ENCODE results near the gene ZNF100. TPM values are rescaled to one million over a fixed set of nuclear protein-coding genes. Genes with fewer than 3 reads are reported as not detected.
"Not testable (repeated sequence)": the region's sequence is repeated elsewhere in the genome, so short reads cannot be mapped to it uniquely, and the experiment has no call there.

Gene ZNF100
- total RNA-seq, 1 donor, result 14.1 TPM

DNA sequence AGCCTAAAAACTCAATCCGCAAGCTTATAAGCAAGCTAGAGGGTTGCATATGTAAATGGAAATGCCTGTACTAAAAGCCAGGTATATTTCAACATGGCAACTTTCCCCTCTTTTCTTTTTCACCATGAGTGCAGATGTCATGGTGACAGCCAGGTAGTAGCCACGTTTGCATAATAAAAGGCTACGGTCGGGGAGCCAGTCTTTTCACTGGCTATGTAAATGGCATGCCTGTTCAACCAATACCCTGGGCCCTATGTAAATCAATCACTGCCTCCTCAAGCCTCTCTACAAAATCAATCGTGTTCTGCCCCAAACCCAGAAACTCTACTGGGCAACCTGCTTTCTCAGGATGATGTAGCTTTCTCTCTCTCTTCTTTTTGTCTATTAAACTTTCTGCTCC, 87.4 kb downstream of the ZNF100 start:
- H3K4me3 ChIP-seq (ENCODE audit: low read length), result no peak overlapping the region
- no peaks in the 10 kb centered on the region for H3K4me1 ChIP-seq (ENCODE audit: insufficient read depth, low read length)
- H3K27me3 ChIP-seq (ENCODE audit: insufficient read depth, low read length), result no peaks in the 10 kb centered on the region
- peaks cover 6% of the 10 kb centered on the region for H3K9me3 ChIP-seq (ENCODE audit: low read depth, low read length)

- no peaks in the 10 kb centered on the region for H3K4me1 ChIP-seq (ENCODE audit: insufficient read depth, low read length)
- no peak overlapping the region for H3K4me3 ChIP-seq (ENCODE audit: low read length)
- H3K9me3 ChIP-seq (ENCODE audit: low read depth, low read length), result peaks cover 6% of the 10 kb centered on the region
- H3K27me3 ChIP-seq (ENCODE audit: insufficient read depth, low read length), result no peaks in the 10 kb centered on the region
Observed at GRCh38 chr19:21677696-21678418, 89.5 kb downstream of the ZNF100 start.

DNA sequence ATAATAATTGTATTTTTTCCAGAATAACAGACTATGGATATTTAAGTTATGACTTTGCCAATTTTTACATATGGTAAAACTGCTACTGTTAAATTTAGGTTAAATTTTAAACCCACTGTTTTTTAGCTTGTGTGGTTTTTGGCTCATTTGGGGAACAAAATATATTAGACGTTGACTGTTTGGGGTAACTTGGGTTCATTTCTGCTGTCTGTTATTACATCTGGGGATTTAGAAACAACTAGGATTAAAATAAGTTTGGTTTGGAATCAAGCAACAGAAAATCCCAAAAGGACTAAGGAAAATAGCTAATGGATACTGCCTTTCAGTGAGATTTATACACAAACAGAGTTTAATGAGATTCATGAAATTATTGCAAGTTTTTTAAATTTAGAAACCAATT, 92.9 kb downstream of the ZNF100 start:
- Histone ChIP-seq H3K4me1 (ENCODE audit: insufficient read depth, low read length) (no peaks in the 10 kb centered on the region), H3K9me3 (ENCODE audit: low read depth, low read length) (no peaks in the 10 kb centered on the region)

GRCh38 chr19:21673479-21673878, 93.9 kb downstream of the ZNF100 start:
- not testable (repeated sequence) for H3K4me3 ChIP-seq (ENCODE audit: low read length); H3K4me1 ChIP-seq (ENCODE audit: insufficient read depth, low read length); H3K27me3 ChIP-seq (ENCODE audit: insufficient read depth, low read length); H3K9me3 ChIP-seq (ENCODE audit: low read depth, low read length)

More for the DNA sequence above, 92.9 kb downstream of the ZNF100 start:
- H3K27me3 ChIP-seq (ENCODE audit: insufficient read depth, low read length), result no peaks in the 10 kb centered on the region
- no peak overlapping the region for H3K4me3 ChIP-seq (ENCODE audit: low read length)

Other genes starting within 250 kb of the ZNF100 start
- gene ZNF43, start 68.6 kb upstream of the ZNF100 start, total RNA-seq, result 32.0 TPM
- 3.1 TPM for gene ZNF208, start 243.4 kb upstream of the ZNF100 start, total RNA-seq

Measured in mononuclear cell (primary cell).